ENCODE results near the gene FAIM2.

DNA sequence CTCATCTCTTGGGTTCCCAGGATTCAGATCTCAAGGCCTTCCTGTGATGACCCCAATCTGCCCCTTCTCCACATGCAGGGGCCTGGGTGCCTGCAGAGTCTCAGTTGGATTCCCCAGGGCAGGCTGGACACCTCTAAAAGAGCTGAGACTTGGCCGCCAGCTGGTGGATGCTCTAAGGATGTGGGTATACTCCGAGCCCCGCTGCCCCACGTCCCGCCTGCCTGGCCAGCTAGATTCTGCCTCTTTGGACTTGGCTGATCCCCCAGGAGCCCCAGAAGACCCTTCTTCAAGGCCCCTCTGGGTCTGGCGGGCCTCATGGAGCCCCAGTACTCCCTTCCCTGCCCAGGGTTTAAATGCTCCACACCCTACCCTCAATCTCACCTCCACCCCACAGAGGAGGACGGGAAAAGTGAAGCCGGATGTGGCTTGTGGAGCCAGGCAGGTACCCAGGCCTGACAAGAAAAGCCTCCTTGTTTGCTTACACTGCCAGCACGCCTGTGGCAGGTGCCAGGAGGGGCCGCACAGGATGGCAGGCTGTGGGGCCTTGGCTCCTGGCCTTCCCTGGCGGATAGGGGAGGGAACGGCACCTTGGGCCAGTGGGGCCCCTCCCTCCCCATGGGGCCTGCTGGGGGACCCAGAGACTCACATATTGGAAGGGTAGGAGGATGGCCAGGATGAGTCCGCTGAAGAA, 15.1 kb downstream of the FAIM2 start:
- TF ChIP-seq SPI1 (IDR thresholded peaks at IDR 0.05; ENCODE audit: borderline replicate concordance, low read depth) (no peak), POLR2AphosphoS5 (IDR thresholded peaks at IDR 0.05; ENCODE audit: low read depth) (no peak), GABPA (IDR thresholded peaks at IDR 0.05; ENCODE audit: low read depth) (no peak)
- TF ChIP-seq, protein P1, sequence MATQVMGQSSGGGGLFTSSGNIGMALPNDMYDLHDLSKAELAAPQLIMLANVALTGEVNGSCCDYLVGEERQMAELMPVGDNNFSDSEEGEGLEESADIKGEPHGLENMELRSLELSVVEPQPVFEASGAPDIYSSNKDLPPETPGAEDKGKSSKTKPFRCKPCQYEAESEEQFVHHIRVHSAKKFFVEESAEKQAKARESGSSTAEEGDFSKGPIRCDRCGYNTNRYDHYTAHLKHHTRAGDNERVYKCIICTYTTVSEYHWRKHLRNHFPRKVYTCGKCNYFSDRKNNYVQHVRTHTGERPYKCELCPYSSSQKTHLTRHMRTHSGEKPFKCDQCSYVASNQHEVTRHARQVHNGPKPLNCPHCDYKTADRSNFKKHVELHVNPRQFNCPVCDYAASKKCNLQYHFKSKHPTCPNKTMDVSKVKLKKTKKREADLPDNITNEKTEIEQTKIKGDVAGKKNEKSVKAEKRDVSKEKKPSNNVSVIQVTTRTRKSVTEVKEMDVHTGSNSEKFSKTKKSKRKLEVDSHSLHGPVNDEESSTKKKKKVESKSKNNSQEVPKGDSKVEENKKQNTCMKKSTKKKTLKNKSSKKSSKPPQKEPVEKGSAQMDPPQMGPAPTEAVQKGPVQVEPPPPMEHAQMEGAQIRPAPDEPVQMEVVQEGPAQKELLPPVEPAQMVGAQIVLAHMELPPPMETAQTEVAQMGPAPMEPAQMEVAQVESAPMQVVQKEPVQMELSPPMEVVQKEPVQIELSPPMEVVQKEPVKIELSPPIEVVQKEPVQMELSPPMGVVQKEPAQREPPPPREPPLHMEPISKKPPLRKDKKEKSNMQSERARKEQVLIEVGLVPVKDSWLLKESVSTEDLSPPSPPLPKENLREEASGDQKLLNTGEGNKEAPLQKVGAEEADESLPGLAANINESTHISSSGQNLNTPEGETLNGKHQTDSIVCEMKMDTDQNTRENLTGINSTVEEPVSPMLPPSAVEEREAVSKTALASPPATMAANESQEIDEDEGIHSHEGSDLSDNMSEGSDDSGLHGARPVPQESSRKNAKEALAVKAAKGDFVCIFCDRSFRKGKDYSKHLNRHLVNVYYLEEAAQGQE (IDR thresholded peaks at IDR 0.05; ENCODE audit: insufficient replicate concordance, low read depth) = no peak
- TF ChIP-seq, protein P2, sequence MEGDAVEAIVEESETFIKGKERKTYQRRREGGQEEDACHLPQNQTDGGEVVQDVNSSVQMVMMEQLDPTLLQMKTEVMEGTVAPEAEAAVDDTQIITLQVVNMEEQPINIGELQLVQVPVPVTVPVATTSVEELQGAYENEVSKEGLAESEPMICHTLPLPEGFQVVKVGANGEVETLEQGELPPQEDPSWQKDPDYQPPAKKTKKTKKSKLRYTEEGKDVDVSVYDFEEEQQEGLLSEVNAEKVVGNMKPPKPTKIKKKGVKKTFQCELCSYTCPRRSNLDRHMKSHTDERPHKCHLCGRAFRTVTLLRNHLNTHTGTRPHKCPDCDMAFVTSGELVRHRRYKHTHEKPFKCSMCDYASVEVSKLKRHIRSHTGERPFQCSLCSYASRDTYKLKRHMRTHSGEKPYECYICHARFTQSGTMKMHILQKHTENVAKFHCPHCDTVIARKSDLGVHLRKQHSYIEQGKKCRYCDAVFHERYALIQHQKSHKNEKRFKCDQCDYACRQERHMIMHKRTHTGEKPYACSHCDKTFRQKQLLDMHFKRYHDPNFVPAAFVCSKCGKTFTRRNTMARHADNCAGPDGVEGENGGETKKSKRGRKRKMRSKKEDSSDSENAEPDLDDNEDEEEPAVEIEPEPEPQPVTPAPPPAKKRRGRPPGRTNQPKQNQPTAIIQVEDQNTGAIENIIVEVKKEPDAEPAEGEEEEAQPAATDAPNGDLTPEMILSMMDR (IDR thresholded peaks at IDR 0.05; ENCODE audit: insufficient read depth, low read length) = no peak
